Stimulated activated CD4-positive, alpha-beta T cell treated with anti-CD3 and anti-CD28 coated beads, TNF-alpha, amount 100 ng/mL, for 24 hours (primary cell): ENCODE measurements around the gene ESRRG.

Source experiments
- DNase-seq, 3 experiments: peaks; one replicate each; pipeline ENCODE4 v3.0.0-alpha.2; 2020; ENCODE audit warnings: low read depth in 3 of 3

ESRRG gene

DNA sequence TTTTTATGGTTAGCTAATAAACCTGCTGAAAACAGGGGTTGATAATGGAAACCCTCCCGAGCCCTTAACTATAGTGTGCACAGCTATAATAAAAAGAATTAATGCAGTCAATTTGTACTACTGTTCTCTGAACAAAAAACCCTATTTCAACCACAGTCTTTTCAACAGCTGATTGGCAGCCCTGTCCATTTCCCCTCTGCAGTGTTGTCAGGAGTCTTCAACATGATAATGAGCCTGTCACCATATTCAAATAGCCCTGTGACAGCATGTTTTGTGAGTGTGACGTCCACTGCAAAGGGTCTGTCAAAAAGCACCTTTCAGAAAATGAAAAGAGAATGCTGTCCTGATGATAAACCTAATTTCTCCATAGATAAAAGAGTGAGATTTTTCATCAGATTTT lies 92.7 kb downstream of the ESRRG start:
- no peak for DNase-seq

DNA sequence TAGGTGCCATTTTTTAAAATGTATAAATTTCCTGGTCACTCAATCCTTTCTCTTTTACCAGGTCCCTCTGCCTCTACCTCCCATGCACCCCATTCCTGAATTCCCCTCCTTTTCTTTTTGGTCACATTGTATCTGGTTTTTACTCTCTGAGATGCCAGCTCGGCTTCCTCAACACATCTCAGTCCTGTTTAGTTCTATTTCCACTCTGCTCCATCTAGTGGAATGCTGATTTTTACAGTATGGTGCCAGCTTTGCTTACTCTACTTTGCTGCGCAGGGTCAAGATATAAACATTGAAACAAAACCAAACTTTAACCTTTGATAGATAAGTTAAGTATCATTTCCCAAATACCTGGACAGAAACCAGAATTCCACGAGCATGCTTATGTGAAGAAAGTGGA lies 96.0 kb downstream of the ESRRG start:
- no peak for DNase-seq

DNA sequence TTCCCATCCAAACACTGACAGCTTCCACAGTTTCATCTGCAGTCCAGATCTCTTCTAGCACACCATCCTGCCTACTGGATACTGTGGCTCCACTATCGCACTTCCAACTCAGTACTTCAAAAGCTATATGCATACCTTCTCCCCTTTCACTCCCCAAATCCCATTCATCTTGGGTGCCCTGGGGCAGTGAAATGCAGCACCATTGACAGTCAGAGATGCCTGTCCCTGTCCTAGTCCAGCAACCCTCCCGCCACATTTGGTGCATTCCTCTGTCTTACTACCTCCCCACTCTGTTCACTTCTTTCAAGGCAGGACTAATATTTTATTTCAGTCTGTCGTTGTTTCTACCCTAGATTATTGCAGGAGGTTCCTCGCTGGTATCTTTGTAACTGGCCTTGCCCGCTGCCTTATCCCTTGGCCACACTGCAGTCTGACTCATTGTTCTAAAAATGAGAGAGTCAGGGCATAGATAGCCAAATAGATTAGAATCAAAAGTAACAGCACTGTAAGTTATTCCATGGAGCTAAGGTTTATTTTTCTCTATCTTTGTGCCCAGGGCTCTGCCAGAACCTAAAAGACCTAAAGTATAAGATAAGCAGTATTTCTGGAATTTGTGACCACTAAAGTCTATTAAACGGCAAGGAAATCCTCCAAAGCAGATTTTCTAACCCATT lies 96.7 kb downstream of the ESRRG start:
- no peak for DNase-seq

DNA sequence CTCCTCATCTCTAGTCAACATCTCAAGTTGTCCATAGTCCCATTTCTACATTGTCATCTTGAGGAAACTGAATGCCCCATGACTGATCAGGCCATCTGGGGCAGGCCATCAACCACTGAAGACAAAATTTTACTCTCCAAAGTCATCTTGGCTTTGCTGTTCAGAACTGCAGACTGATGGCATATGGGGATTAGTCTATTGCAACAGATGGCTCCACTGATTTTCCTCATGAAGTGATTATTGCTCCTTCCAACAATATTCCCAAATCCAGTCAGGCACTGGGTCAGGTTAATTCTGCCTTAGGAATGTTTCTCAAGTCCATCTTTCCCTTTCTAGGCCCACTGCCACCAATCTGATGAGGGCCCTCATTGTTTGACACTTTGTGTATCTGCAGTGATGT lies 101.7 kb downstream of the ESRRG start:
- no peak for DNase-seq

DNA sequence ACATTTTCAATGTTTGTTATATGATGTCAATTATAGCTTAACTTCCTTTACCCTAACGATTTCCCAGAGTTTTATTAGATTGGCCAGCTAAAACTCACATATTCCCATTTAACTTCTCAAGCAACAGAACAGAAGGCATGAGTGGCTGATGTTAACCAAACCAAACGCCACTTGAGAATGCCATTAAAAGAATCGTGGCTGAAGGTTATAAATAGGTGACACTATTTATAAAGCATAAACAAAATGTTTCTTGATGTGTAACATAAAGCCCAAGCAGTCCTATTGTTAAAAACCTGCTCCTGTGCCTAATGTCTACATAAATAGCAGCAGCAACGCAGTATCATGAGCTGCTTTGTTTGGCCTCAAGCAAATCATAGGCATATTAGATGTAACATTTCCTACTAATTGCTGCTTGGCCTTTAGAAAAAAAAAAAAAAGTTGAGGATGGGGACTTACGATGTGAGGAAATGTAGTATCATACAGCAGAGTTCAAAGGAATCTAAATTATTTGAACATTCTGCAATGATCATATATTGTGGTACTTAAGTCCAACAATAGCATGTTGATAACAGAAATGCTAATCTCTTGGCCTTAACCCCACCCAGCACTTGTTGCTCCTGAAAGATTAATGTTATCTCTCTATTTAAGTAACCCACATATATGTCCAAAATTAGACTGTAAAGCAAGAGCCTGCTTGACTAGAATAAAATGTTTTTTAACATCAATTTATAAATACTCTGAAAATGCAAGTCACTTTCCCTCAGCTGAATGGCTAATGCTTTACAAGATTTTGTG lies 106.0 kb downstream of the ESRRG start:
- DNase-seq: no peak

DNA sequence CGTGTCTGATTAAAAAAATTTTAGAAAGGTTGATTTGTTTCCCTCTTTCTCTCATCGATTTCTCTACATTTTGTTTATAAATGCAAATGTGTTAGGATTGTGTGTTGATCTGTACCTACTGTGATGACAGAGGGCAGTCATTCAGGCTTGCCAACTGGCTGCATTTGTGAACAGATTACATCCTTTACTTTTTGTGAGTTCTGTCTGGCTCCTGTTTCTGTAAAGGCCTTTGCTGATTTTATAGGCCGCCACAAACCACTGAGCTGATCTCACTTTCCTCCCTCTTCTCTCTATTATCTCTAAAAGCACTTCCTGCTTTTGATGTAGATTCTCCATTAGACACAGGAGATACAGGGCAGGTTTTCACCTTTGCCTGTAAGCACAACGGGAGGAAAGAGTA lies 106.8 kb downstream of the ESRRG start:
- no peak for DNase-seq

DNA sequence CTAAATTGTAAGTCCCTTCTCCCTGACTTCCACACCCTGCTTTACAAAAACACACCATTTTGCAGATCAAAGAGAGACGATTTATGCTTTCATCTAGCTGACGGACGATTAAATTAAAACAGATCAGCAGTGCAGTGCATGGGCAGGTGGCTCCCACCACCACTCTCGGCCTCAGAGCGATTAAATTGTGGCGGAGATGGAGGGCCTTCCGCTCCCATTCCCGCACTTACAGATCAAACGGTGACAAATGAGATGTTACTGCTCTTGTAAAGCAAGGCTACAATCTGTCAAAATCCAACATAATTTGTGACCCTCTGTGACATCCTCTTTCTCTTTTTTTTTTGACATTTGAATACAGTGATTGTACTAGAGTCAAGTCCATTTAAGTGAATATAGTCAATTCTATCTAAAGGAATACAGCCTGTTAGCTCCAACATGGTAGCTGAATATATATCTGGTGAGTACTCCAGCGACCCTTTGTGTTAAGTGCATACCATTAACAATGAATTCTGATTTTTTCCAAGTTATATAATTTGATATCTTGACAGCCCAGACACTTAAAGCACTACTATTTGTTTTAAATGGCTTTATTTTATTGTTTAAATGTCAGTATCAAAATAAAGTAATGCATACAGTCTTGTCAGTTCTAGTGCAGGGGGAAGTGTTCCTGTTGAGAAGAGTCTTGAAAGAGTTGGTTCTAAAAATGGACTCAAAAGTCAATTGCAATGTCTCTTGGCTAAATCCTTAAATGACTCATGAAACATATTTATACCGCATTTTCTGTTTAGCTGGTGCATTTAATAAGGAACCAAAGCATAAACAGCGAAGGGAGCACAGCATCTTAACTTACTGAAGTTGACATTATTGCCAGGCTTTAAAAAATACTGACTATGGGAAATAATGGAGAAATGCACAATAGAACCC lies 109.0 kb downstream of the ESRRG start:
- no peak for DNase-seq

DNA sequence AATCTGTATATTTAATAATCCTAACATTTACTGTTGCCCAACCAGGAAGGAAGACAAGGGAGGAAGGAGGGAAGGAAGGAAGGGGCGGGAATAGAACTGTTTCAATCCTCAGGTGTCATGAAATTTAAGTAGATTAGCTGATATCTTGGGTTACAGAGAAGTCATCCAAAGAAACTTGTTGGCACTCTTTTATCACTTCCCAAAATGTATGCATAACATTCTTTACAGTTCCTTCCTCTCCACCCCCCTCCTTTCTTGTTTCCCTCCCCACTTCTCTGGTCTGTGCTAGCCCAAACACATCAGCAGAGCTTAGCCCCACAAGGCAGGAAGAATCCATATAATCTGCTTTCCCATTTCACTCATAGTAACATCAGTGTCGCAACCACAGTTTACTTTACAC lies 110.9 kb downstream of the ESRRG start:
- DNase-seq: no peak

DNA sequence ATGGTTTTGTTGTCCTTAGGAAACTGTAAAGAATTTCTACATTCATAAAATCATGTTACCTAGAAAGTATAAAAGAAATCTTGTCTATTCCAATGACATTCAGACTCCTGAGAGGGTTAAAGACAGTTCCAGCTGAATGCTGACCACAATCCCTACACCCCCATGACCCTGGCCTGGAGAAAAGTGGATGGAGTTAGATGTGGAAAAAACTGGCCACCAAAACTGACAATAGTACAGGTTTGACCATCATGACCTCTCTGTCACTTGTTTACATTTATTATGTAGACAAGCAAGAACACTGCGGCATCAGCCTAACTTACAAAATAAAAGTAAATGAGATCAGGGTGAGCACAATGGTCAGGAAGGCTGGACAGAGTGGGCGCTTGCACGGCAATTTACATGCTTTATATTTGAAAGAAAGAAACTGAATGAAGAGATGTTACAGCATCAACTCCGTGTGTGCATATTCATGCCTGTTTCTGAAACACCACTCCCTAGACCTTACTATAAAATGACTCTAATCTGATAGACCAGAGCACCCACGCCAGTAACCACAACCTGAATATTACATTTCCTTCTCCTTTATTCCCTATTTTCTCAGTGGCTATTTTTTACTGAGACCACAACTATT lies 116.0 kb downstream of the ESRRG start:
- DNase-seq: no peak

DNA sequence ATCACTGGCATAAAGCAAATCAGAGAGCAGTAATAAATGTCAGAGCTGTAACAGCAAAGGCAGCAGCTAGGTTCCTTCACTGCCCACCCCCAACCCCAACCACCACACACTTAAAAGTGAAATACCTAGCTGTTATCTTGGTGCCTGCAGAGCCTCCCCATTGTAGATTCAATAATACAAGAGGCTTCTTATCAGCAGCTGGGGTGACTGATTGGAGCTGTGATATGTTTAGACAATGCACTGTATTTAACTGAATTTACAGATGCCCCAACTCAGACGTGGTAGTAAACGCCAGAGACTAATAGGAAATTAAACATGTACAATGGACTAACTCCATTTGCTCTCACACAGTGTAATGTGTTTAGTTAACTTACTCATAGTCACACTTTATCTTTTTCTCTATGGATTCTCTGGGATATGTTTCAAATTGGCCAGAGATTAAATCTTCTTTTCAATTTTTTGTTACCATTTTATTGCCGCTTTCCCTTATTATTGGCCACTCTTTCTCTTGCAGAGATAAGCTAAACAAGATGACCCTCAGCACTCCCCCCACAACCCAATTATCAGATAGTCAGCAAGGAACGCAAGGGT lies 117.1 kb downstream of the ESRRG start:
- DNase-seq: no peak

DNA sequence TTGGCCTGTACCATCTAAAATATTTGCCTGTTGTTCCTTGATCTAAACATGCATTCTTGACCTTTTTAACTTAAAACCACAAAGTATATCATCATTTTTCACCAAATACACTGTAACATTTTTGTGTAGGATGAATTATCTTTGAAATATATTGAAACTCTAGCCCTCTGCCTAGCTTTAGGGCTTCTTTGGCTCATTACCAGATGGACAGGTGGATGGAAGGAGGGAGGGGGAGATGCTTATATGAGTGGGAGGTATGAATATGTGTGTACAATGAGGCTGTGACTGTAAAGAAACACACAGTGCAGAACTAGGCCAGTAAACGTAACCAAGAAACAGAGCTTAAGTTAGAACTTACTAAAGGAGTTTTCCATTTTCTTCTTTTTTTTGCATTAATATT lies 118.5 kb downstream of the ESRRG start:
- no peak for DNase-seq

DNA sequence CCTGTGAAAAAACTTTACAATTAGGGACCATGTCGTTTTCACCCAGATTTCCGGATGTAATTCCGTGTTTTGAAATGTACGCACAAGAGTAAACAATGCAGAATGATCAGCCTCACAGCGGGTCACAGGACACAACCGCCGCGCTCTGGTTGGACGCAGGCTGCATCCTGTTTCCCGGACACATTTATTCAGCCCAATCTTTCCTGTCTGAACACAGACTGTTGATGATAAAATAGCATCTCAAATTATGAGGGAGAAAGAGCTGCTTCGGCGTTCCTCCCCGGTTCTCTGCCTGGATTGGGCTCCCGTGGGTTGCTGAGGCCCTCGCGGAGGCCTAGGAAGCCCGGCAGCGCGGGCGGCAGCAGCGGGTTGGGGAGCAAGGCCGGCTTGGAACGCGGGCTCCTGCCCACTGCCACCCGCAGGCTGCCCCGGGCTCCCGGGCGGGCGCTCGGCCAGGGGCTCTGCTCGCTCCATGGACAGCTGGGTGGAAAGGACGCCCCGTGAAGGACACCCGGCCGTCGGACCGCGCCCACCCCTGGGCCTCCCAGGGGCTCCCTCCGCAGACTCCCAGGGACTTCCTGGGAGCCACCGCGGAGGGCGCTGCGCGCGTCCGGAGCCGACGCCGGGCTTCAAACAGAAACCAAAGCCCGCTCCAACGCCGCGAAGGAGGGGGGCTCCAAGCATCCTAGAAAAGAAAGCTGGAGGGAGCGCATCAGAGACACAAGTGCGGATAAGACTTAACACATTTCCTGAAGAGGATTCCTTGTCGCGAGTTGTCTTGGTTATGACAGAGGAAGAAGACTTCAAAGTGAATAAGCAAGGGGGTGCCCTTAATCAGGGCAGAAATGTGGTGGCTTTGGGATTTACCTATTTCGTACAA lies 122.3 kb downstream of the ESRRG start:
- DNase-seq: peak in 1 of 3 experiments; percentile 0

DNA sequence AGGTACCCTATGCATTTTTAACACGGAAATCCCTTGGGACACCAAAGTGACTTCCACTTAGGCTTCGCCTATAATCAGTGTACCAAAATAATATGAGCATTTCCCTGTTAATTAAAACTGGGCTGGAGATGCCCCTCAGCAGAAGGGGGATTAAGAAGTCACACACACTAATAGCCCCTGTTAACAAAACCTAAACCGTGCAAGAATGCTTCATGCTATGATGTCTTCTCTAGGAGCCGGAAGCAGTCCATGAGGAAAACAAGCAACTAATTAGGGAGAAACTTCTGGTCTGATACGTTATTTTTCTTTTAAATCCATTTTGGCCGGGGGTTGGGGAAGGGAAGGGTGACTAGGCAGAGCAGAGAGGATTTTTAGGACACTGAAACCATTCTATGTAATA lies 123.4 kb downstream of the ESRRG start:
- DNase-seq: no peak

DNA sequence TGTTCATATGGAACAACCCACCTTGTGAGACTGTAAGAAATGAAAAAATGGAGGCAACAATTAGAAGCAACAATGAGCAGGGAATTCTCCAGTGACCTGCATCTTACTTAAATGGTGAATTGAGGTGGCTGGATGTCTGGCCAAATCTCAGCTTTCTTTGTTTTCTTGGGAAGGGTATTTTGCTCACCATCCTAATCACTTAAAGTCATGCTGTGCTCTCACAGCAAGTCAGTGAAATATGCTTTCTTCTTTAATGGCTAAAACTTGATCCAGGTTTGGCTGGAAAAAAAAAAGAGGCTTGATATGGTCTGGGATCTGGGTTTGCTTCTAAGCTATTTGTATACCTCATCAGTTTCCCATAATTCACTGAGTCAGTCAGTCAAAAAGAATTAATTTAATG lies 124.8 kb downstream of the ESRRG start:
- no peak for DNase-seq

DNA sequence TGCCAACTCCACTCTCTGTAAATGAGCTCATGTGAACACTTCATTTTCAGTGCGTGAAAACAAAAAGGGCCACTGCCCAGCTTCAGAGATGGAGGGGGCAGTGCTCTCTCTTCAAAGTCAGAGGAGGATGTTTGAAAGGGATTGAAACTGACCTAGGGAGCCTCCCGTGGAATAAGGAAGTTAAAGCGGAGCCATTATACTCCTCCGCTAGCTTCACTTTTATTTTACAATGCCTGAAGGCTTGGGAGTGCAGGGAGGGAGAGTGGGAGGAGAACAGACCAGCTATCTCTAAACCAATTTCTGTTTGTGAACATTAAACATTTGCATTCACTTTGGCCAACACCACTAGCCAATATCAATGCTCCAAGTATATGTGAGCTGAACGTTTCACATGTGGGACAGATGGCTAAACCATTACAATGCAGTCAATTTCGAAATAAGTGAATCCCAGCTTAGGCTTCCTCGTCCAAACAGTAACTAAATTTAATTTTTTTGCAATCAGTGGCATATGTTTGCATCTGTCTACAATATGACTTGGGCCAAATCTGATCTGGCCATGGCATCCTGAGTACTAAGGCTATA lies 126.9 kb downstream of the ESRRG start:
- no peak for DNase-seq

DNA sequence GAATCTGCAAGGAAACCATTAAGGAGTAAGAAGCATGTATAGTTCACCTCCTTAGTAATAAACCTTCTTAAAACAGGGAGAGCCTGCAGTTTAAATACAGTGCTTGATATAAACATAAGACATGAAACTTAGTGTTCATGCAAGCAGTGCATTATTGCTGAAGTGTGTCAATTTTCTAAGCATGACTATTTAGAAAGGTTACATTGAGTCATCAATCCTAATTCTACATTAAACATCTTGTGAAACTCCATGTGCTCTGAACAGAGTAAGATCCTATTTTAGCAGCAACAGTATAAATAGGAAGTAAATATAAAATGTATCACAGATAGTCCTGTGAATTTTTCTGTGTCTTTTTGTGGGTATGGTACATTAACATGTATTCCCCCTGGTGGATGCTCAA lies 135.5 kb downstream of the ESRRG start:
- DNase-seq: no peak

DNA sequence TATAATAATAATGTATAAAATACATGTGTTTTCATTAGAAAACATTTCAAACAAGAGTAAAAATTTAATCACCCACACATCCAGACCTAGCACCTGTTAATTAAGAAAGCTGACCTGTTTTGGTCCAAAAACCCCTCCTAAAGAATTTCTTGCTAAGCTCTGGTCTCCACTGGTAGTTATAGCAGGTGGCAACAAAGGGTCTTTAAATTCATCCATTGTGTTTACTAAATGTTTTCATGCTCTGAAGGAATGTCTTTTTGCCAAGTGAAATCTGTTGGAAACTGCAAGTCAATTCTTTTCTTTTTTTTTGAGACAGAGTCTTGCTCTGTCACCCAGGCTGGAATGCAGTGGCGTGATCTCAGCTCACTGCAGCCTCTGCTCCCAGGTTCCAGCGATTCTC lies 141.1 kb downstream of the ESRRG start:
- DNase-seq: no peak

DNA sequence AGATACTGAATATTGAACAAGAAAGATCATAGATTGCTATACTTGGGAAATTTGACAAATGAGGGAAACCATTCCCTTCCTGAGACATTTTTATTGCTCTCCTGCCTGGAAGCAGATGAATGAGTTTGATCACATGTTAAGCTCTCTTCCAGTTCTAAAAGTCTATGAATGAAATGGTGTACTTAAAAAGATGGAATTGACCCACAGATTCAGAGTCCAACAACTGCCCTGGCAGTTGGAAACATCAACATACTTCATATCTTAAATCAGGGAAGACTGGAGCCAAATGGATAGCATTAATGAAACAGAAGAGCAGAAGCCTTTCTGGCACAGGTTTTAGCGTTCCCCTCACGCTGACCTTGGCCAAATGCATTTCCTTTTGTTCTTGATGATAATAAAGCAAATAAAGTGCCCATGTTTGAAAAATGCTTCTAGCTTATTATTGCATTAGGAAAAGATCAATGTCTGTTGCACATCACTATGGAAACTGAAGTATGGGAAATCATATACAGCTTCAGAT lies 142.6 kb downstream of the ESRRG start:
- no peak for DNase-seq

DNA sequence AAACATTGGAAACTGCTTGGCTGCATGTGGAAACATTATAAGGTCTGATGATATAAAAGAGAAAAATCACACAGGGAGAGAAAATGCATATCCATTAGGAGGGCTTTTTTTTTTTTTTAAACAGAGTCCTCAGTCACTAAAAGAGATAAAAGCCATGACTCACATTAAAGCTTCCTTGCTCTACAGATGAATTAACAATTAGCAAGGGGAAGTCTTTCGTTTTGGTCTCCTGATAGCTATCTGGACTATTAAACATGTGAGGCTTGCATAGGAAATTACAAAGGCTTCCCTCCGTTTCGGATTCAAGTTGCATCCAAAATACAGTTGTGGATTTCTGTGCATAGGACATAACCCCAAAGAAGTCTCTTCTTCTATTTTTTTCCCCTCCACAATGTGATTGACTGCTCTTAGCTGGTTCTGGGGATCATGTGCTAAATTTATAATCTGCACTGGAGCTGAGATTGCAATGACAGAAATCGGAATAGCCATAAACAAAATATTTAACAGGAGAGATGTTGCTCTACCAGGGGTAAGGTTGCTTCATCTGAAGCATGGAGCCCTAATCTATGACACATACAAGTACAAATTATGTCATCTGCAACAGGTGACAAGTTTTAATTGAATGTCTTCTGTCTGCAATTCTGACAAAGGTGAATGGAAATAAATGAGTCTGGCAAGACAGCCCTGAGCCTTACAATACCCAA lies 146.8 kb downstream of the ESRRG start:
- DNase-seq: no peak
